ENCODE data around the gene SERPINA6.
"Not testable (repeated sequence)": the region's sequence is repeated elsewhere in the genome, so short reads cannot be mapped to it uniquely, and the experiment has no call there.

The SERPINA6 gene

DNA sequence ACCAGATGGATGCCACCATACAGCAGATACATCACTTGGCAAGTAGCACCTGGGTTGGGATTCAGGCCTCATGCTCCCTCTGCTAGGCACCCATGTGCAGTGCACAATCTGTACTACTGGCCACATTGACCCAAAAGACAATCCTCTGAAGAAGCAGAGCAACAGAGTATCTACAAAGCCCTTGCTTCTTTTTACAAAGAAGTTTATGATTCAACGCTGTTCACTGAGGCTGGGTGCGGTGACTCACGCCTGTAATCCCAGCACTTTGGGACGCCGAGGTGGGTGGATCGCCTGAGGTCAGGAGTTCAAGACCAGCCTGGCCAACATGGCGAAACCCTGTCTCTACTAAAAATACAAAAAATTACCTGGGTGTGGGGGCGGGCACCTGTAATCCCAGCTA lies 31.1 kb upstream of the SERPINA6 start:
- DNase-seq: not testable (repeated sequence)

DNA sequence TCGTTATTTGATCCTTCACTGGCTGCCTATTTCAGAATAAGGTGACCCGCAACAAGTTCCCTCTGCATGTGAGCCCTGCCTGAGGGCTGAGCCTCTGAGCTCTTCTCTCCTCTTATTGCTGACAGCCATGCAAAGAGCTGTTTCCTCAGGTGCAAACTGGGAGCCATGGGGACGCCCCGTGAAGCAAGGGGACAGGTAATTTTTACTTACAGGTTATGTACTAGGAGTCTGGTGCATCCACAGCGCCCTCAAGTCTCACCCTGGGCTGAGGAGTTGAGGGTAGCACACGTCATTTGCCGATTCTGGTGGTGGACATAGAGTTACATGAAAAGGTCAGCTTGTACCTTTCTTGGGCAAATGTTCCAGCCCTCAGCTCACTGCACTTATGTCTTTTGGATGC lies 26.1 kb upstream of the SERPINA6 start:
- DNase-seq: no peak

DNA sequence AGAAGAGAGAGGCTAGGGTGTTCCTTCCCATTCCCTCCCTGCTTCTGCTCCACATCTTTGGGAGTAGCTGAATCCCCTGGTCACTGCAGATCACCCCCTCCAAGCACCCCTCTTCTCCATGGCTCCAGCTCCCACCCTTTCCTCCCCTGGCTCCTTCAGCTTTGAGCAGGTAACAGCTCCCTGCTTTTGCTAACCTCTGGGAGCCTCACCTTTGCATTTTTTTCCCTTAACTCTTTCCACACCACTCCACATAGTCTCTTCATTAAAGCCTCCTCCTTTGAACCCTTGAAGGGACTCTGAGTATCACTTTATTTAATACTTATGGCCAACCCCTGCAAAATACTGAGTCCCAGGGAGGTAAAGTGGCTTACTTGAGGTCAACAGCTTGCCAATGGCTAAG lies 25.7 kb upstream of the SERPINA6 start:
- no peak for DNase-seq

GRCh38 chr14:94346841-94347240 lies 23.7 kb upstream of the SERPINA6 start:
- DNase-seq: no peak

- DNase-seq: not testable (repeated sequence)
These were observed 23.1 kb upstream of the SERPINA6 start for GRCh38 chr14:94346065-94346786.

GRCh38 chr14:94345344-94346064 lies 22.4 kb upstream of the SERPINA6 start:
- no peak for DNase-seq

DNA sequence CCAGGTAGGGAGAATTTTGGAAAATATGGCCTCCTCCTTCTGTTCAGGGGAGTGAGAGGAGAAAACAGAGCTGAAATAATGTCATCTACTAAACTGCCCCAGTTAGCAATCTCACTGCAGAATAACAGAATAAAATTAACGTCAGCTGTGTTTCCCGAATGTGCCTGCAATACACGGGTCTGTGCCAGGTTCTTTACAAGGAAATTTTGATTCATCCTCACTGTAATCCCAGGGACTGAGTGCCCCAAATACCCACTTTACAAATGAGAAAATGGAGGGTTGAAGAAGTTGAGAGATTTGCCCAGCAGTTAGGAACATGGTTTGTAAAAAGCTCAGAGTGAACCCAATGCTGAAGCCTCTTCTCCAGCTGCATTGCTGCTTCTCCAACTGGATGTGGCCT lies 21.3 kb upstream of the SERPINA6 start:
- no peak for DNase-seq

DNA sequence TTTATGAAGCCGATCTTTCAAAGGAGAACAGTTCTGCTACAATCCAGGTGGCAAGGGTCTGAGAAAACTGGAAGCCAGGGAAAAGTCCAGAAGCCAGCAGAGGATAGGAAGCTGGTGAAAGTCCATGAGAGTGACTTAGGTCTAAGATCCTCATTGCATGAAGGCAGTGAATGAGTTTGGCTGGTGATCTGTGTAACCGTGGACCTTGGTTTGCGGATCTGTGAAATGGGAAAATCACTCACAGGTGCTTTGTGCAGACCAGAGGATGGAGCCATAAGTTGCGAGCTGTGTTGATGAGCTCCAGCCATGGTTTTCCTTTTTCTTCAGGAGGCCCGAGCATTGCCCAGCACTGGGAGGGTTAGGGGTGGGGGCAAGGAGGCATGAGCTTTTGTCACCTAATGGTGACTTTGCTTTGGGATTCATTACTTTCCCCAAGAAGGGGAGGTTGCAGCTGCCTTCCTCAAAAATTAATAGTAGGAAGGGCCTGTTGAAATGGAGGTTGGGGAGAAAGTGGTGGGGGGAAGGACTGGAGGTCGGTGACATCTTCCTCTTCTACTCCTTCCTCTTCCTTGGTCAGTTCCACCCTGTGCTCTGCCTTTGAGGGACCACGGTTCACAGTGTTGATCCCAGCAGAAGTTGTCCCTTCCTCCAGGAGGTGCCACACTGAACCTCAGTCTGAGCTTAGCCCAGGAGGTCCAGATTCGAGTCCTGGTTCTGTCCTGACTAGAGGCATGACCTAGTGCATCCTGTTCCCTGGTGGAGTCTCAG lies 20.3 kb upstream of the SERPINA6 start:
- no peak for DNase-seq

- no peak for DNase-seq
These were observed 19.3 kb upstream of the SERPINA6 start for GRCh38 chr14:94342334-94342934.

DNA sequence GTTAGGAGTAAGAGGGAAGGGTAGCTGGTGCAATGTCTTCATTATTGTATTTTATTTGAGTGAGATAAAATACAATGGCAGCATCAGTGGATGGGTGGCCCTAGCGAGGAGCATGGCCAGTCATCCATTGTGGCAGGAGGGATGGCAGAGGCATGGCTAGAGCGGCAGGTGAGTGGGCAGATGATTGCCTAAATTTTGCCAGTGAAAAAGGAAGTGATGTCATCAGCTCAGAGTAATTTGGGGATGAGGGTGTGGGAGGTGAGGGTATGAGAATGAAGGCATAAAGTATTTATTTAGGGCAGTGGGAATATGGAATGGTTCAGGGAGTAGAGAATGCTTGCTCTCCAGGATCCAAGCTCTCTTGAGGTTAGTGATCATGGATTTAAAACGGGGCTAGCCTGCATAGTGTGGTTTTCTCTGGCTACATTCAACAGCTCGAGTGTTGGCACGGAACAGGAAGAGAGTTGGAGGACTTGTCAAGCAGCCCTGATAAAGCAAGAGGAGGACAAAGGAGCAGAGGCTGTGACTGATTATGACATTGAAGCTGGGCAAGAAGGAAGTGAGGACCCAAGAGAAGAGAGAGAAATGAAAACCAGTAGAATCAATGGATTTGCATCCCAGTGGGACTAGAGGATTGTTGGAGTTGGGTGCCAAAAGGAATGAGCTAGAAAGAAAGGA lies 18.7 kb upstream of the SERPINA6 start:
- no peak for DNase-seq

- no peak for DNase-seq
These were observed 17.4 kb upstream of the SERPINA6 start for GRCh38 chr14:94340533-94340932.

DNA sequence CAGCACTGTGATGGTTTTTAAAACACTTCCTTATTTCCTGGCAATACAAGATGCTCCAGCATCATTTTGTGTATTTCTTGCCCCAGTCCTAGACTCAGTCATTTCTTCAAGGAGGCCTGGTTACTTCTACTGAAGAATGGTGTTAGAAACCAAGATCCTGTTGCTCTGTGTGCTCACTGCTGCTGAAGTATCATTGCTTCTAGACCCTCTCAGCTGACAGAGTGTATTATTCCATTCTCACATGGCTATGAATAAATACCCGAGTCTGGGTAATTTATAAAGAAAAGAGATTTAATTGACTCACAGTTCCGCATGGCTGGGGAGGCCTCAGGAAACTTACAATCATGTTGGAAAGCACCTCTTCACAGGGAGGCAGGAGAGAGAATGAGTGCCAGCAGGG lies 14.9 kb upstream of the SERPINA6 start:
- no peak for DNase-seq

DNA sequence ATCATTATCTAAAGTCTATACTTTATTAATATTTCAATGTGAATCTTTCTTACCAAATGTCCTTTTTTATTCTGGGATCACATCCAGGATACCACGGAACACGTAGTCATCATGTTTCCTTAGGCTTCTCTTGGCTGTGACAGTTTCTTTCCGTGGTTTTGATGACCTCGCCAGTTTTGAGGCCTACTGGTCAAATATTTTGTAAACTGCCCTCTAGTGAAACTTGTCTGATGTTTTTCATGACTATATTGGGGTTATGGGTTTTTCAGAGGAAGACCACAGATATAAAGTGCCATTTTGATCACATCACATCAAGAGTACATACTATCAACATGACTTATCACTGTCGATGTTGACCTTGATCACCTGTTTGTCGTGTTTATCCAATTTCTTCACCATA lies 14.1 kb upstream of the SERPINA6 start:
- no peak for DNase-seq

DNA sequence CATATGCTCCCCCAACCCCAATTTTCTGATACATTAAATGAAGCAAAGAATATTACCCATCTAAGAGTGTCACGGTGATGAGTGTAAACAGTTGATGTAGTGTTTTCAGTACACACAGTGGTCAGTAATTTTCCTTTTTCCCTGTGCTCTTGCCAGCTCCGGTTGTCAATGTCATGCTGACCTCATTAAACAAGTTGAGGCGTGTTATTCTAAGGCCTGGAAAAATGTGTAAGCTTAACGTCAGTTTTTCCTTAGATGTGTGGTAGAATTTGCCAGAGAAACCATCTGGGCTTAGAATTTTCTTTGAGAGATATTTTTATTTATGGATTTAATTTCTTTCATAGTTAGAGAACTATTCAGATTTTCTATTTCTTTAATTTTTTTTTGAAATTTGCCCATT lies 11.7 kb upstream of the SERPINA6 start:
- DNase-seq: no peak

DNA sequence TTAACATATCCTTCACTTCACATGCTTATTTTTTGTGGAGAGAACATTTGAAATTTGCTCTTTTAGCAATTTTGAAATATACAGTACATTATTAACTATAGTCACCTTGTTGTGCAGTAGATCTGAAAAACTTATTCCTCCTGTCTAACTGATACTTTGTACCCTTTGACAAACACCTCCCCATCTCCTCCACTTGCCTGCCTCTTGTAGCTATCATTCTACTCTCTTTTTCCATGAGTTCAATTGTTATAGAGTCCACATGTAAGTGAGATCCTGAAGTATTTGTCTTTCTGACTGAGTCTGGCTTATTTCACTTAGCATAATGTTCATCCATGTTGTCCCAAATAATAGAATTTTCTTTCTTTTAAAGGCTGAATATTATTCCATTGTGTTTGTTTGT lies 9.5 kb upstream of the SERPINA6 start:
- DNase-seq: no peak

DNA sequence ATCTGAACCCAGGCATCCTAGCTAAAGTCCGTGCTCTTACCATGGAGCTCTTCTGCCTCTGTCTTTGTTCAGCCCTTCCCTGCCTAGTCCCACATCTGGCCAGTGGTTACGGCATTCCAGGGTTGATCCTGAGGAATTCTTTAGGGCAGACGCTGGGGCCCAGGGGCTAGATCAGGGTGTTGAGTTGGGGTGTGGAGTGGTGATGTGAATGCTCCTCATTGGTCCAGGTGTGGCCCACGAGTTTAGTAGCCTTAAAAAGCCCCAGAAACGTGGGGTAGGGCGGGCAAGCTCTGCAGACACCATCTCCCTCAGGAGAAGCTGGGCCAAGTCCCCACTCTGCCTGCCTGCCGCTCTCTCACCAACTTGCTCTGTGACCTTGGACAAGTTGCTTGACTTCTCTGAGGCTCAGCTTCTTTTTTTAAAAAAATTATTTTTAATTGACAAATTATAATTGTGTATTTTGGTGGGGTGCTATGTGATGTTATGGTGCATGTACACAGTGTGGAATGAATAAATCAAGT lies 9.0 kb upstream of the SERPINA6 start:
- no peak for DNase-seq

- no peak for DNase-seq
These were observed 8.3 kb upstream of the SERPINA6 start for GRCh38 chr14:94331462-94331861.

DNA sequence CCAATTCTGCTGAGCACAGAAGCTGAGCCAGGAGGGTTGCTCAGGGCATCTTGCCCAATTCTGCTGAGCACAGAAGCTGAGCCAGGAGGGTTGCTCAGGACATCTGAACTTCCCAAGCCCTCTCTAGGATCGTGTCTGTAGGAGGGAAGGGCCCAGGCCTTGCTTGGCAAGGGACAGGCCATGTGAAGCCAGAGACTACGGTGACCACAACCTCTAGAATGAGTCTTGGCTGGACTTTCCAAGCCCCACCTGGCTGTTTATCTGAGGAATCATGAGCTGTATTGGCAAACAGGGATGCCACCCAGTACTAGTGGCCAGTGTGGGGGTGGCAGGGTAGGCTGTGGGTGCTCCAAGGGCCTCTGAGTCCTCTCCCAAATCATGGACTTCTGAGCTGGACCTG lies 7.7 kb upstream of the SERPINA6 start:
- DNase-seq: no peak

GRCh38 chr14:94330432-94330831 lies 7.3 kb upstream of the SERPINA6 start:
- DNase-seq: no peak

GRCh38 chr14:94329857-94330256 lies 6.7 kb upstream of the SERPINA6 start:
- DNase-seq: no peak

DNA sequence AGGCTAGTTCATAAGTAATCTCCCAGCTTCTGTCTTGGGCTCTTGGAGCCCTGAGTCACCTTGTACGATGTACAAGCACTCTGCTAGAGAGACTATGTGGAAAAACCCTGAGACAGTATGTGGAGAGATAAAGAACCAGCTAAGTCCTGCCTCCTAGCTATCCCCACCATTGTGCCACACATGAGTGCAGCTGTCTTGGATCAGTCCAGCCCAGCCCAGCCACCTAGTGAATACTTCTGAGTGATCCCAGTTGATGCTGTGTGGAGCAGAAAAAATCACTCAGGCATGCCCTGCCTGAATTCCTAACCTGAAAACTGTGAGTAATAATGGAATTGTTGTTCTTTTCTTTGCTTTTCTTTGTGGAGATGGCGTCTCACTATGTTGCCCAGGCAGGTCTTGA lies 5.1 kb upstream of the SERPINA6 start:
- DNase-seq: no peak

DNA sequence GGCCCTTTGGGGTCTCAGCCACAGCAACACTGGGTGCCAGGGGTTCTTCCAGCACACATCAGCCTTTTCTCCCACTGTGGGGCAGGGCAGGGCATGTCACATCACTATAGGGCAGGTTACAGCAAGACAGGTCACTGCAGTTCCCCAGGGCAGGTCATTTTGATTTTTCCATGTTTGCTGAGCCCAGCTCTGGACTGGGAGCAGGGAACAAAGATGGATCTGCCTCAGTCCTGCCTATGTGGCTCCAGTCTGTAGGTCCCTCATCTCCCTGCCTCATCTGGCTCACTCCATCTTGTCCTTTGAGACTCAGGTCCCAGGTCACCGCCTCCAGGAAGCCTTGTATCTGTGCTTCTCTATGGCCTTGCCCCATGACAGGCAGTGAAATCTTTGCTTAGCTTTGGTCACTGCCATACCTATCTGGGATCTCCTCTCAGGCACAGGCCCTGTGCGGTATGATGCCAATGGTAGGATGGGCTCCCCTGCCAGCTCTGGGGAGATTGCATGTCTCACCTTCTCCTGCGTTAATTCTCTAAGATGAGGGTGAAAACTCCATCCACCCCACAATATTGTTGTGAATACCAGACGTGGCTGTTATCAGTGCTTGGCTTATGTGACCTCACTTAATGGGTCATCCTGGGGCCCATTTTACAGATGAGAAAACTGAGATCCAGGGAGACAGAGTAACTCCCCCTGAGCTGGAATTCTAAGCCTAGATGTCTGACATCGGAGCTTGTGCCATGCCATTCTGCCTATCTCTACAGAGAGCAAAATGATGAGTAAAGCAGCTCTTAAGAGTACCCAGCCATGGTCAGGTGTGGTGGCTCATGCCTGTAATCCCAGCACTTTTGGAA lies 1.5 kb downstream of the SERPINA6 start:
- no peak for DNase-seq
